BLaER1 (cell line): ENCODE measurements around the gene KNSTRN.

Experiments used
- H3K27ac ChIP-seq: shearing (Covaris generic); formaldehyde crosslinking; 2 replicates; pipeline ENCODE4 v1.8.1; 2022
- H3K27me3 ChIP-seq: shearing (Covaris generic); formaldehyde crosslinking; 2 replicates; pipeline ENCODE4 v1.8.1; 2022
- H3K36me3 ChIP-seq: shearing (Covaris generic); formaldehyde crosslinking; 2 replicates; pipeline ENCODE4 v1.8.1; 2022
- H3K4me1 ChIP-seq: shearing (Covaris generic); formaldehyde crosslinking; 2 replicates; pipeline ENCODE4 v1.8.1; 2022
- H3K4me2 ChIP-seq: shearing (Covaris generic); formaldehyde crosslinking; 2 replicates; pipeline ENCODE4 v1.8.1; 2022
- H3K4me3 ChIP-seq: shearing (Covaris generic); formaldehyde crosslinking; 2 replicates; pipeline ENCODE4 v1.8.1; 2022
- H3K9ac ChIP-seq: shearing (Covaris generic); formaldehyde crosslinking; 2 replicates; pipeline ENCODE4 v1.8.1; 2022
- H3K9me3 ChIP-seq: shearing (Covaris generic); formaldehyde crosslinking; 2 replicates; pipeline ENCODE4 v1.8.1; 2022
- H4K20me1 ChIP-seq: shearing (Covaris generic); formaldehyde crosslinking; 2 replicates; pipeline ENCODE4 v1.8.1; 2022
- Cebpa-rat ChIP-seq: shearing (Covaris generic); IDR thresholded peaks from 2 replicates; pipeline ENCODE4 v1.8.1; 2022

Gene KNSTRN

DNA sequence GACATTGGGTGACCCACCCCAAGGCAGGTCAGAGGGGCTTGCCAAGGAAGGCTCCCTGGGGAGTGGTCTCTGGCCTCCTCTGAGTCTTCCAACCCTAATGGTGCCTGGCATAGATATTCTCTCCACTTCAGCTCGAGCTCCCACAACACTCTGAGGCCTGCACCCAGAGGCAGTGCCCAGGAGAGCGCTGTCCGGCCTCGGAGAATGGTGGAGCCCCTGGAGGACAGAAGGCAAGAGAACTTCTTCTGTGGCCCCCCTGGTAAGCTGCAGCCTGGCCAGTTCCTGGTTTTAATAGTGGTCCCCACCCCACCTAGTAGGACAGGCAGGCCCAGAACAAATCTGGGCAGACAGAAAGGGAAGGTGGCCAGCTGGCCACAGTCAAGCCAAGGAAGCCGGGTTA is 17.5 kb upstream of the KNSTRN start:
- no peaks in the 10 kb centered on the region for H3K27me3 ChIP-seq
- H3K9ac ChIP-seq: no peak overlapping the region
- TF ChIP-seq Cebpa-rat: no peak
- H3K36me3 ChIP-seq: no peaks in the 10 kb centered on the region
- H3K4me1 ChIP-seq: peaks cover 25% of the 10 kb centered on the region
- no peaks in the 10 kb centered on the region for H3K9me3 ChIP-seq
- H3K4me2 ChIP-seq: no peak overlapping the region
- H4K20me1 ChIP-seq: peaks cover 27% of the 10 kb centered on the region
- no peak overlapping the region for H3K27ac ChIP-seq
- no peak overlapping the region for H3K4me3 ChIP-seq

DNA sequence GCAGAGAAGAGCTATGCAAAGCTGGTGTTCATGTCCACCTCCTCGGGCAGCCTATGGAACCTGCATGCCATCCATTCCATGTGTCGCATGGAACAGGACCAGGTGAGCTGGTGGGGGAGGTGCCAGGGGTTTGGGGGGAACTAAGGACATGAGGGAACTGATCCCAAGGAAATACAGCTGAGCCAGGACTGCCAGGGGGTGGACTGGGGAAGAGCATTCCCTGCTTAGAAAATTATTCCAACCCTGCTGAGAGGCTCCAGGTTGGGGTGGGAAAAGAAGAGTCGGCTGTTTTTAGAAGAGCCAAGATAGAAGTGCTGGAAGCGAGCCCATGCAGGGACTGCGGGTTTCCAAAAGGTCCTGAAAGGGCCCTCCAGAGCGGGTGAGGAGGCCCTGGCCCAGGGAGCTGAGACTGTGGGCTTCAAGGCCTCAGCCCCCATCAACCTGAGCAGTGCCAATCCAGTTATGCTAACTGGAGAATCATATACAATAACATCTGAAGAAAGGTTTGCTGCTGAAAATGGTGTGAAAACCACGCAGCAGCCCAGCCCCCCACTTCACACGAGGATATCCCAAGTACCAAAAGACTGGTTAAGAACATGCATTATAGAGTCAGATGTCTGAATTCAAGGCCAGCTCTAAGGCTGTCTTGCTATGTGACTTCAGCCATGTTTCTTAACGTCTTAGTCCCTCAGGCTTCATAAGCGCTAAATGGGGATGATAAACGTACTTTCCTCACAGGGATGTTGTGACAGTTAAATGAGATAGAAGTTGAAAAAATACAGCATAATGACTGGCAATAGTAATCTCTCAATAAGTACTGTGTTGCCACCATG is 16.7 kb upstream of the KNSTRN start:
- H3K9ac ChIP-seq: no peak overlapping the region
- H3K4me1 ChIP-seq: peaks cover 25% of the 10 kb centered on the region
- no peaks in the 10 kb centered on the region for H3K9me3 ChIP-seq
- no peaks in the 10 kb centered on the region for H3K36me3 ChIP-seq
- no peak for TF ChIP-seq Cebpa-rat
- H3K27ac ChIP-seq: no peak overlapping the region
- no peak overlapping the region for H3K4me3 ChIP-seq
- H3K27me3 ChIP-seq: no peaks in the 10 kb centered on the region
- H4K20me1 ChIP-seq: peaks cover 18% of the 10 kb centered on the region
- peak overlapping the region; percentile 97; the same call in 1 of the 2 replicates for H3K4me2 ChIP-seq

DNA sequence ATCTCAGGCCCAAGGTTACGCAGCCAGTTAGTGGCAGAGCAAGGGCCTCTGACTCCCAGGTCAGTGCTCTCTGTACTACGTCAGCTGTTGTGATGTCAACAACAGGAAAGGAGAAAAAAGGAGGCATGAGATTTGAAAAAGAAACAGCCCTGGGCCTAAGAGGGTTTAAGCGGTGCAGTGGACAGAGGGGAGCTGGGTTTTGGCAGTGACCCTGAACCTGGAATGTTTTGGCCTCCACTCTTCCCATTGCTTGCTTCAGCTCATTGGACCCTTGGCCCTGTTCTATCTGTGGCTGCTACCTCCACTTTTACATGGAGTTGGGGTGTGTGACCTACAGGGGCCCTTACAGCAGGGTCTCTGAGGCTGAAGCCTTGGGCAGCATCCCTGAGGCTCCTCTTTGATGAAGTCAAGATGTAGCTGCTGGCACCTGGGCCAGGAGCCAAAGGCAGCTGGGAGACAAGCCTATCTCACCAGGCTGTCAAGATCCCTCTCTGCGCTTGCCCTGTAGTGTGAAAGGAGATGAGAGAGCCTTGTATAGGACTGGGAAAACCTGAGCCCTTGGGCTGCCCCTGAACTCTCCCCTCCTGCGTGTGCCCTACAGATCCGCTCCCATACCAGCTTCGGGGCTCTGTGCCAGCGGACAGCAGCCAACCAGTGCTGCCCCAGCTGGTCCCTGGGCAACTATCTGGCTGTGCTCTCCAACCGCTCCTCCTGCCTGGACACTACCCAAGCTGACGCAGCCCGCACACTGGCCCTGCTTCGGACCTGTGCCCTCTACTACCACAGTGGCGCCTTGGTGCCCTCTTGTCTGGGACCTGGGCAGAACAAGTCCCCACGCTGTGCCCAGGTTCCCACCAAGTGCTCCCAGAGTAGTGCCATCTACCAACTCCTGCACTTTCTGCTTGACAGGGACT is 15.8 kb upstream of the KNSTRN start:
- Histone ChIP-seq H3K36me3 (no peaks in the 10 kb centered on the region), H3K27ac (peak overlapping the region; percentile 71; the same call in 1 of the 2 replicates), H3K4me2 (peak overlapping the region; percentile 97), H3K9ac (0 out of 2 replicates have a peak overlapping the region, but pooled peaks have one; percentile 67), H3K9me3 (no peaks in the 10 kb centered on the region), H4K20me1 (peaks cover 10% of the 10 kb centered on the region), H3K4me1 (peaks cover 25% of the 10 kb centered on the region), H3K27me3 (no peaks in the 10 kb centered on the region), H3K4me3 (peak overlapping the region; percentile 67)
- TF ChIP-seq Cebpa-rat: no peak

DNA sequence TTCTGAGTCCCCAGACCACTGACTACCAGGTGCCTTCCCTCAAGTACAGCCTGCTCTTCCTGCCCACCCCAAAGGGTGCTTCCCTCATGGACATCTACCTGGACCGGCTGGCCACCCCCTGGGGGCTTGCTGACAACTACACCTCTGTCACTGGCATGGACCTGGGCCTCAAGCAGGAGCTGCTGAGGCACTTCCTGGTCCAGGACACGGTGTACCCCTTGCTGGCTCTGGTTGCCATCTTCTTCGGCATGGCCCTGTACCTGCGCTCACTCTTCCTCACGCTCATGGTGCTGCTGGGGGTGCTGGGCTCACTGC is 15.2 kb upstream of the KNSTRN start:
- peak overlapping the region; percentile 97 for H3K4me2 ChIP-seq

DNA sequence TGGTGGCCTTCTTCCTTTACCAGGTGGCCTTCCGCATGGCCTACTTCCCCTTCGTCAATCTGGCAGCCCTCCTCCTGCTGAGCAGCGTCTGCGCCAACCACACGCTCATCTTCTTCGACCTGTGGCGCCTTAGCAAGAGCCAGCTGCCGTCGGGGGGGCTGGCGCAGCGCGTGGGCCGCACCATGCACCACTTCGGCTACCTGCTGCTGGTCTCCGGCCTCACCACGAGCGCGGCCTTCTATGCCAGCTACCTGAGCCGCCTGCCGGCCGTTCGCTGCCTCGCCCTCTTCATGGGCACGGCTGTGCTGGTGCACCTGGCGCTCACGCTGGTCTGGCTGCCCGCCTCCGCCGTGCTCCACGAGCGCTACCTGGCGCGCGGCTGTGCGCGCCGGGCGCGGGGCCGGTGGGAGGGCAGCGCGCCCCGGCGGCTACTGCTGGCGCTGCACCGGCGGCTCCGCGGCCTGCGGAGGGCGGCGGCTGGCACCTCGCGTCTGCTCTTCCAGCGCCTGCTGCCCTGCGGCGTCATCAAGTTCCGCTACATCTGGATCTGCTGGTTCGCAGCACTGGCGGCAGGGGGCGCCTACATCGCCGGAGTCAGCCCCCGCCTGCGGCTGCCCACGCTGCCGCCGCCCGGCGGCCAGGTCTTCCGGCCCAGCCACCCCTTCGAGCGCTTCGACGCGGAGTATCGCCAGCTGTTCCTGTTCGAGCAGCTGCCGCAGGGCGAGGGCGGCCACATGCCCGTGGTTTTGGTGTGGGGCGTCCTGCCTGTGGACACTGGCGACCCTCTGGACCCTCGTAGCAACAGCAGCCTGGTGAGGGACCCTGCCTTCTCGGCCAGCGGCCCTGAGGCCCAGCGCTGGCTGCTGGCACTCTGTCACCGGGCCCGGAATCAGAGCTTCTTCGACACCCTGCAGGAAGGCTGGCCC is 14.6 kb upstream of the KNSTRN start:
- peak overlapping the region; percentile 71 for H3K27ac ChIP-seq
- TF ChIP-seq Cebpa-rat: no peak
- no peaks in the 10 kb centered on the region for H3K9me3 ChIP-seq
- H3K4me1 ChIP-seq: peaks cover 25% of the 10 kb centered on the region
- H3K4me2 ChIP-seq: peak overlapping the region; percentile 97
- H3K9ac ChIP-seq: peak overlapping the region; percentile 67
- peak overlapping the region; percentile 67 for H3K4me3 ChIP-seq
- no peaks in the 10 kb centered on the region for H3K27me3 ChIP-seq
- 0 out of 2 replicates have a peak, but pooled peaks cover 5% of the 10 kb centered on the region for H4K20me1 ChIP-seq
- H3K36me3 ChIP-seq: no peaks in the 10 kb centered on the region

More for the DNA sequence above, 15.2 kb upstream of the KNSTRN start:
- Histone ChIP-seq H3K27ac (peak overlapping the region; percentile 71), H3K9ac (peak overlapping the region; percentile 67), H3K4me1 (peaks cover 25% of the 10 kb centered on the region), H3K27me3 (no peaks in the 10 kb centered on the region), H3K4me3 (peak overlapping the region; percentile 67), H4K20me1 (0 out of 2 replicates have a peak, but pooled peaks cover 5% of the 10 kb centered on the region), H3K9me3 (no peaks in the 10 kb centered on the region), H3K36me3 (no peaks in the 10 kb centered on the region)
- no peak for TF ChIP-seq Cebpa-rat

DNA sequence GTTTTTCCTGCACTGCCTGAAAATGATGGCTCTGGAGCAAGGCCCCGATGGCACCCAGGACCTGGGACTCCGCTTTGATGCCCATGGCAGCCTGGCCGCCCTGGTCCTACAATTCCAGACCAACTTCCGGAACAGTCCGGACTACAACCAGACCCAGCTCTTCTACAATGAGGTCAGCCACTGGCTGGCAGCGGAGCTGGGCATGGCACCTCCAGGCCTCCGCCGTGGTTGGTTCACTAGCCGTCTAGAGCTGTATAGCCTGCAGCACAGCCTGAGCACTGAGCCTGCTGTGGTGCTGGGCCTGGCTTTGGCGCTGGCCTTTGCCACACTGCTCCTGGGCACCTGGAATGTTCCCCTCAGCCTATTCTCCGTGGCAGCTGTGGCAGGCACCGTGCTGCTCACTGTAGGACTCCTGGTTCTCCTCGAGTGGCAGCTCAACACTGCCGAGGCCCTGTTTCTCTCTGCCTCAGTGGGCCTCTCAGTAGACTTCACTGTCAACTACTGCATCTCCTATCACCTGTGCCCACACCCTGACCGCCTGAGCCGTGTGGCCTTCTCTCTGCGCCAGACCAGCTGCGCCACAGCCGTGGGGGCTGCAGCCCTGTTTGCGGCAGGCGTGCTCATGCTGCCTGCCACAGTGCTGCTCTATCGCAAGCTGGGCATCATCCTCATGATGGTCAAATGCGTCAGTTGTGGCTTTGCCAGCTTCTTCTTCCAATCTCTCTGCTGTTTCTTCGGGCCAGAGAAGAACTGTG is 13.6 kb upstream of the KNSTRN start:
- no peak for TF ChIP-seq Cebpa-rat
- Histone ChIP-seq H4K20me1 (no peaks in the 10 kb centered on the region), H3K9me3 (no peaks in the 10 kb centered on the region), H3K4me2 (peak overlapping the region; percentile 97), H3K4me1 (peaks cover 25% of the 10 kb centered on the region), H3K27ac (peak overlapping the region; percentile 71), H3K27me3 (no peaks in the 10 kb centered on the region), H3K4me3 (no peak overlapping the region), H3K36me3 (no peaks in the 10 kb centered on the region), H3K9ac (no peak overlapping the region)

DNA sequence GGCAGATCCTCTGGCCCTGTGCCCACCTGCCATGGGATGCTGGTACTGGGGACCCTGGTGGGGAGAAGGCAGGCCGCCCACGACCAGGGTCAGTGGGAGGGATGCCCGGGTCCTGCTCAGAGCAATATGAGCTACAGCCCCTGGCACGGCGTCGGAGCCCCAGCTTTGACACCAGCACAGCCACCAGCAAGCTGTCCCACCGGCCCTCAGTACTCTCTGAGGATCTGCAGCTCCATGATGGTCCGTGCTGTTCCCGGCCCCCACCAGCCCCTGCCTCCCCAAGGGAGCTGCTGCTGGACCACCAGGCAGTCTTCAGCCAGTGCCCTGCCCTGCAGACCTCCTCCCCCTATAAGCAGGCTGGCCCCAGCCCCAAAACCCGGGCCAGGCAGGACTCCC is 13.0 kb upstream of the KNSTRN start:
- peaks cover 25% of the 10 kb centered on the region for H3K4me1 ChIP-seq
- no peaks in the 10 kb centered on the region for H3K9me3 ChIP-seq
- no peaks in the 10 kb centered on the region for H4K20me1 ChIP-seq
- no peaks in the 10 kb centered on the region for H3K27me3 ChIP-seq
- H3K4me2 ChIP-seq: no peak overlapping the region
- no peak overlapping the region for H3K4me3 ChIP-seq
- no peak for TF ChIP-seq Cebpa-rat
- H3K9ac ChIP-seq: no peak overlapping the region
- no peak overlapping the region for H3K27ac ChIP-seq
- H3K36me3 ChIP-seq: no peaks in the 10 kb centered on the region

DNA sequence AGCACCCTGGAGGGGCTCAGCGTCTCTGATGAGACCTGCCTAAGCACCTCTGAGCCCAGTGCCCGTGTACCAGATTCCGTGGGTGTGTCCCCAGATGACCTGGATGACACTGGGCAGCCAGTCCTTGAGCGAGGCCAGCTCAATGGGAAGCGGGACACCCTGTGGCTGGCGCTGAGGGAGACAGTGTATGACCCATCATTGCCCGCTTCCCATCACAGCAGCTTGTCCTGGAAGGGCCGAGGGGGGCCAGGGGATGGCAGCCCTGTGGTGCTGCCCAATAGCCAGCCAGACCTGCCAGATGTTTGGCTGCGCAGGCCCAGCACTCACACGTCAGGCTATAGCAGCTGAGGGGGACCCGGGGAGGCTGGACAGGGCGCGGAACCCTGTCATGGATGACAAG is 12.6 kb upstream of the KNSTRN start:
- no peak overlapping the region for H3K4me2 ChIP-seq
- TF ChIP-seq Cebpa-rat: no peak
- no peaks in the 10 kb centered on the region for H4K20me1 ChIP-seq
- H3K9ac ChIP-seq: no peak overlapping the region
- H3K9me3 ChIP-seq: no peaks in the 10 kb centered on the region
- peaks cover 25% of the 10 kb centered on the region for H3K4me1 ChIP-seq
- no peaks in the 10 kb centered on the region for H3K36me3 ChIP-seq
- no peaks in the 10 kb centered on the region for H3K27me3 ChIP-seq
- no peak overlapping the region for H3K4me3 ChIP-seq
- H3K27ac ChIP-seq: no peak overlapping the region
